ENCODE data around the gene ARHGEF40. TPM values are rescaled to one million over a fixed set of nuclear protein-coding genes. Genes with fewer than 3 reads are reported as not detected.

Gene ARHGEF40
- total and polyA plus RNA-seq, 2 donors = 6.5 to 6.9 TPM

GRCh38 chr14:21096978-21097635, 27.0 kb downstream of the ARHGEF40 start:
- Histone ChIP-seq H3K36me3 (ENCODE audit: control insufficient read depth in 2 of 2, insufficient read depth in 2 of 2, low read length in 1 of 2) (peaks cover 5 to 11% of the 10 kb centered on the region in 2 donors), H3K4me1 (ENCODE audit: control insufficient read depth in 2 of 2, insufficient read depth in 2 of 2, low read length in 2 of 2) (peaks cover 22 to 70% of the 10 kb centered on the region in 2 donors), H3K27me3 (ENCODE audit: control insufficient read depth in 2 of 2, insufficient read depth in 1 of 2, low read length in 1 of 2) (no peaks in the 10 kb centered on the region), H3K27ac (ENCODE audit: low read depth in 1 of 2, low read length in 1 of 2) (peak overlapping the region; percentile 81 to 97), H3K9me3 (ENCODE audit: control insufficient read depth in 2 of 2, insufficient read depth in 1 of 2, low read length in 1 of 2) (peaks cover 0 to 5% of the 10 kb centered on the region in 2 donors), H3K4me3 (ENCODE audit: low read length in 2 of 2) (peak overlapping the region; percentile 67 to 75)
- 57% methylated on average over 10 of the region's 10 CpGs for WGBS
- peak in 5 of 9 donors; percentile 23 to 74 (median 52) for DNase-seq (ENCODE audit: low read depth in 6 of 9, low spot score in 9 of 9)

- Histone ChIP-seq H3K27ac (ENCODE audit: low read depth in 1 of 2, low read length in 1 of 2) (peak overlapping the region; percentile 81 to 97), H3K27me3 (ENCODE audit: control insufficient read depth in 2 of 2, insufficient read depth in 1 of 2, low read length in 1 of 2) (no peaks in the 10 kb centered on the region), H3K4me3 (ENCODE audit: low read length in 2 of 2) (peak overlapping the region; percentile 67 to 75), H3K4me1 (ENCODE audit: control insufficient read depth in 2 of 2, insufficient read depth in 2 of 2, low read length in 2 of 2) (peaks cover 27 to 70% of the 10 kb centered on the region in 2 donors), H3K36me3 (ENCODE audit: control insufficient read depth in 2 of 2, insufficient read depth in 2 of 2, low read length in 1 of 2) (peaks cover 3 to 7% of the 10 kb centered on the region in 2 donors), H3K9me3 (ENCODE audit: control insufficient read depth in 2 of 2, insufficient read depth in 1 of 2, low read length in 1 of 2) (peaks cover 0 to 5% of the 10 kb centered on the region in 2 donors)
- WGBS = 2% methylated on average over 19 of the region's 19 CpGs
- DNase-seq (ENCODE audit: low read depth in 6 of 9, low spot score in 9 of 9) = peak in 3 of 9 donors; percentile 48 to 62 (median 52)
Observed at GRCh38 chr14:21097636-21098075, 27.6 kb downstream of the ARHGEF40 start.

GRCh38 chr14:21098076-21098891, 28.2 kb downstream of the ARHGEF40 start, which contains the start of gene ZNF219:
ZNF219 (minus strand) TSS chr14:21098655; CDS start chr14:21093591, 5,064 bp downstream.
- Histone ChIP-seq H3K4me1 (ENCODE audit: control insufficient read depth in 2 of 2, insufficient read depth in 2 of 2, low read length in 2 of 2) (peaks cover 33 to 71% of the 10 kb centered on the region in 2 donors), H3K27ac (ENCODE audit: low read depth in 1 of 2, low read length in 1 of 2) (peak within 1 kb of the TSS; percentile 86 to 97), H3K27me3 (ENCODE audit: control insufficient read depth in 2 of 2, insufficient read depth in 1 of 2, low read length in 1 of 2) (no peaks in the 10 kb centered on the region), H3K36me3 (ENCODE audit: control insufficient read depth in 2 of 2, insufficient read depth in 2 of 2, low read length in 1 of 2) (peaks cover 0 to 1% of the 10 kb centered on the region in 2 donors), H3K9me3 (ENCODE audit: control insufficient read depth in 2 of 2, insufficient read depth in 1 of 2, low read length in 1 of 2) (peaks cover 0 to under 1% of the 10 kb centered on the region in 2 donors), H3K4me3 (ENCODE audit: low read length in 2 of 2) (peak within 1 kb of the TSS; percentile 67 to 75)
- WGBS = 1% methylated on average over 88 of the region's 90 CpGs
- peak in 6 of 9 donors; percentile 48 to 88 (median 72) for DNase-seq (ENCODE audit: low read depth in 6 of 9, low spot score in 9 of 9)

GRCh38 chr14:21098892-21099595, 28.9 kb downstream of the ARHGEF40 start:
- Histone ChIP-seq H3K9me3 (ENCODE audit: control insufficient read depth in 2 of 2, insufficient read depth in 1 of 2, low read length in 1 of 2) (no peaks in the 10 kb centered on the region), H3K27me3 (ENCODE audit: control insufficient read depth in 2 of 2, insufficient read depth in 1 of 2, low read length in 1 of 2) (no peaks in the 10 kb centered on the region), H3K4me1 (ENCODE audit: control insufficient read depth in 2 of 2, insufficient read depth in 2 of 2, low read length in 2 of 2) (peaks cover 33 to 65% of the 10 kb centered on the region in 2 donors), H3K27ac (ENCODE audit: low read depth in 1 of 2, low read length in 1 of 2) (peak overlapping the region; percentile 31 to 84), H3K36me3 (ENCODE audit: control insufficient read depth in 2 of 2, insufficient read depth in 2 of 2, low read length in 1 of 2) (no peaks in the 10 kb centered on the region), H3K4me3 (ENCODE audit: low read length in 2 of 2) (peak overlapping the region; percentile 62 to 67)
- DNase-seq (ENCODE audit: low read depth in 6 of 9, low spot score in 9 of 9) = no peak
- 29% methylated on average over 16 of the region's 16 CpGs for WGBS

GRCh38 chr14:21099596-21099985, 29.5 kb downstream of the ARHGEF40 start:
- no peak overlapping the region for H3K4me3 ChIP-seq (ENCODE audit: low read length in 2 of 2)
- no peaks in the 10 kb centered on the region for H3K27me3 ChIP-seq (ENCODE audit: control insufficient read depth in 2 of 2, insufficient read depth in 1 of 2, low read length in 1 of 2)
- H3K9me3 ChIP-seq (ENCODE audit: control insufficient read depth in 2 of 2, insufficient read depth in 1 of 2, low read length in 1 of 2) = no peaks in the 10 kb centered on the region
- H3K36me3 ChIP-seq (ENCODE audit: control insufficient read depth in 2 of 2, insufficient read depth in 2 of 2, low read length in 1 of 2) = no peaks in the 10 kb centered on the region
- peak overlapping the region in 1 of 2 donors; percentile 41 for H3K27ac ChIP-seq (ENCODE audit: low read depth in 1 of 2, low read length in 1 of 2)
- no peak for DNase-seq (ENCODE audit: low read depth in 6 of 9, low spot score in 9 of 9)
- WGBS = 95% methylated on average over 5 of the region's 5 CpGs
- H3K4me1 ChIP-seq (ENCODE audit: control insufficient read depth in 2 of 2, insufficient read depth in 2 of 2, low read length in 2 of 2) = peaks cover 30 to 63% of the 10 kb centered on the region in 2 donors

- 98% methylated on average over 5 of the region's 5 CpGs for WGBS
- DNase-seq (ENCODE audit: low read depth in 6 of 9, low spot score in 9 of 9) = no peak
- H3K4me3 ChIP-seq (ENCODE audit: low read length in 2 of 2) = no peak within 1 kb of the TSS
- H3K27me3 ChIP-seq (ENCODE audit: control insufficient read depth in 2 of 2, insufficient read depth in 1 of 2, low read length in 1 of 2) = no peaks in the 10 kb centered on the region
- H3K36me3 ChIP-seq (ENCODE audit: control insufficient read depth in 2 of 2, insufficient read depth in 2 of 2, low read length in 1 of 2) = no peaks in the 10 kb centered on the region
- peak within 1 kb of the TSS in 1 of 2 donors; percentile 15 for H3K27ac ChIP-seq (ENCODE audit: low read depth in 1 of 2, low read length in 1 of 2)
- peaks cover 33 to 61% of the 10 kb centered on the region in 2 donors for H3K4me1 ChIP-seq (ENCODE audit: control insufficient read depth in 2 of 2, insufficient read depth in 2 of 2, low read length in 2 of 2)
- no peaks in the 10 kb centered on the region for H3K9me3 ChIP-seq (ENCODE audit: control insufficient read depth in 2 of 2, insufficient read depth in 1 of 2, low read length in 1 of 2)
Observed at GRCh38 chr14:21100931-21101330, 30.8 kb downstream of the ARHGEF40 start, which contains the start of gene TMEM253. TMEM253 (plus strand) TSS chr14:21101066; CDS start chr14:21101344, 278 bp downstream.

- peak overlapping the region in 1 of 2 donors; percentile 95 for H3K27ac ChIP-seq (ENCODE audit: low read depth in 1 of 2, low read length in 1 of 2)
- peaks cover 23 to 58% of the 10 kb centered on the region in 2 donors for H3K4me1 ChIP-seq (ENCODE audit: control insufficient read depth in 2 of 2, insufficient read depth in 2 of 2, low read length in 2 of 2)
- DNase-seq (ENCODE audit: low read depth in 6 of 9, low spot score in 9 of 9) = no peak
- no peaks in the 10 kb centered on the region for H3K36me3 ChIP-seq (ENCODE audit: control insufficient read depth in 2 of 2, insufficient read depth in 2 of 2, low read length in 1 of 2)
- no peaks in the 10 kb centered on the region for H3K9me3 ChIP-seq (ENCODE audit: control insufficient read depth in 2 of 2, insufficient read depth in 1 of 2, low read length in 1 of 2)
- WGBS = 95% methylated on average over 8 of the region's 8 CpGs
- H3K27me3 ChIP-seq (ENCODE audit: control insufficient read depth in 2 of 2, insufficient read depth in 1 of 2, low read length in 1 of 2) = no peaks in the 10 kb centered on the region
- no peak overlapping the region for H3K4me3 ChIP-seq (ENCODE audit: low read length in 2 of 2)
Observed at GRCh38 chr14:21101802-21102413, 31.8 kb downstream of the ARHGEF40 start.
